ENCODE results near the gene MRPL38.

MRPL38 gene

DNA sequence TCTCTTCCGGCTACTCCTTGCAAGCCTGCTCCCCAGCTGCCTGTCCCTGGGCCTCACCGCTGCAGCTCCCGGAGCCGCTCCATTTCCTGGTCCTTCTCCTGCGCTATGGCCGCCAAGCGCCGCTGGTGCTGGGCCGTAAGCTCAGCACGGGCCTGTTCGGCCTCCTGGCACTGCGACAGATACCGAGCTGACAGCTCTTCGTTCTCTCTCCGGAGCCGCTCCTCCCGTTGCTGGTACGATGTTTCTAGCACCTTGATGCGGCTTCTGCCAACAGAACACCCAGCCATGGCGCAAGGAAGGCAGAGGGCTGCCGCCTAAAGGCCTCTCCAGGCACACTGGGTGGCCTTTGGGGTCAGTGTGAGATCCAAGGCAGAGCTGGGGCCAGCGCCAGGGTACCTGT lies 14.9 kb upstream of the MRPL38 start:
- no peak for DNase-seq (ENCODE audit: low spot score)

DNA sequence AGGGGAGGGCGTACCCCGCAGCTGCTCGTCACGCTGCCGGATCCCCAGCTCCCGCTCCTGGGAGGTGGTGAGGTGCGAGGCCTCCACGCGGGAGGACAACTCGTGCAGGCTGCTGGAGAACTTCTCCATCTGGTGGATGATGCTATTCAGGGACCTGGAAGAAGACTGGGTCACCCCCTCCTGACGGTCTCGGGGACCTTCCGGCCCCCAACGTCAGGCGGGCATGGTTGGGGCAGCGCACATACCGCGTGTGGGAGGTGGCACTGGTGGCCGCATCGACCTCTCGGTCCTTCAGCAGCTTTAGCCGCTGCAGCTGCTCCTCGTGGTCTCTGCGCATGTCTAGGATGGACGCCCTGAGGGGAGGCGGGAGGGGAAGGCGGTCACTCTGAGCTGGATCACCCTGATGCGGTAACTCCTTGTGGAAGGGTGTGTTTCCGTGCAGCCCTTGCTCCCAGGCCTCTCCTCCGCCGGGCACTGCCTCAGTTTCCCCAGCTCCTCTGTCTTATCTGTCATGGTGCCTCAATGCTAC lies 13.3 kb upstream of the MRPL38 start:
- DNase-seq (ENCODE audit: low spot score), result no peak

DNA sequence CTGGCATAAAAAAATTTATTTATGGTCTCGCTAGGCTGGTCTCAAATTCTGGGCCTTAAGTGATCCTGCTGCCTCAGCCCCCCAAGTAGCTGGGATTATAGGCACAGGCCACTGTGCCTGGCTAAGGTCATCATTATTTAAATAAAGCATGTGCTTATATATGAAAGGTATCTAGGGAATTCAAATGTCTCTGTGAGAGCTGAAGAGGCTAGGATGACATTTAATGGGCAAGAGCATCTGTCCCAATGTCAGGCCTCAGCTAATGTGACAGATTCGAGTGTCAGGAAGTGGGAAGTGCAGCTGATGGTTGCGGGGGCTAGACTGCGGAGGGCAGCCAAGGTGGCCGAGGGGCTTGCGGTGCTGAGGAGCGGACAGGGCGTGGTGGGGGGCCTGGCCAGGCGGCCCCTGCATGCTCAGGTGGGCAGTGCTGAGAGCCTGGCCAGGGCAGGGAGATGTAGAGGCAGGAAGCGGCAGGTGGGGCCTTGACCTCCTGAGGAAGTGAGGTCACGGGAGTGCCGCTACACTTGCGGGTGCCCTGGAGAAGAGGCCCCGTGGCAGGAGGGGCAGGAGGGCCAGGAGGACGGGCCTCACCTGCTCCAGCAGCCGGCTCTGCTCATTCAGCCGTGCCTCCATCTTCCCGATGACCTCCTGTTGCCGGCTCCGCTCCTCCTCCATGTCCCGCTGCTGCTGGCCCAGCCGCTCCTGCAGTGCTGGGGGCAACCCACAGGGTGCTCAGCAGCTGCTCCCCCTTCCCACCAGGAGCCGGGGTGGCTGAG lies 12.6 kb upstream of the MRPL38 start:
- no peak for DNase-seq (ENCODE audit: low spot score)

DNA sequence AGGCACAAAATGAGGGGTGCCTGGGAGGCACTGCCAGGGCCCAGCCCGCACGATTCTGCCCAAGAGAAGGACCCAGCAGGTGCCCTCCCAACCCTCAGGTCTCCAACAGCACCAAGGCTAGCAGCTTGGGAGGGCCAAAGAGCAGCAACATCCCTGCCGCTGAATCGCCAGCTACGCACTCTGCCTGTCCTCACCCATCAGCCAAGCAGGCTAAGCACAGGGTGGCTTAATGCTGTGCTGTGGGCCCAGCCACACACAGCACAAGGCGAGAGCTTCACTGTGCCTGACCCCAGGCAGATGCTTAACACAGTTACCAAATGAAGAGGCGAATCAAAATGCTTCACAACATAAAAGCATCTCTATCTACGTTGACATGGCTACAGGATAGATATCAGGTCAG lies 10.6 kb upstream of the MRPL38 start:
- no peak for DNase-seq (ENCODE audit: low spot score)

DNA sequence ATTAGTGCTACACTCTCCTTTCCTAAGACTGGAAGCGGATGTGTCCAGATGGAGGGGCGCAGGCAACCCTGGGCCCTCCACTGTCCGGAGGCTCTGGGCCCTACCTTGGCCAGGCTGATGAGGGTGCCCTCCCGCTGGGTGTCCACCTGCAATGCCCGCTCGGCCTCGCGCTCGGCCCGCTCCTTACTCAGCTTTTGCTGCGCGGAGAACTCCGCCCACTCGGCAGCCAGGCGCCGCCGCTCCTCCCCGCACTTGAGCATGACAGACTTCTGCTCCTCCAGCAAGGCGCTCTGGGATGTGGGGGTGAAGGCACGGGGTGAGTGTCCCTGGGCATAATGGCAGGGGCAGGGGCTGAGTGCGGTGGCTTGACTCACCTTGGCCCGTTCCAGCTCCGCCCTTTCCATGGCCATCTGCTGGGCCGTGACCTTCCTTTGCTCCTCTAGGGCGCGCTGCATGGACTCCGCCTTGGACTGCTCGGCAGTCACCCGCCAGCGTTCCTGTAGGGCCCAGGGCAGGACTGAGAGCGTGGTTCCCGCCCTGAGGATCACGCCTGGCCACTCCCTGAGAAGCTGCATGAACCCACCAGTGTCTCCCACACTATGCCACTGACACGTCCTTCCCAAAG lies 10.1 kb upstream of the MRPL38 start:
- DNase-seq (ENCODE audit: low spot score), result no peak

DNA sequence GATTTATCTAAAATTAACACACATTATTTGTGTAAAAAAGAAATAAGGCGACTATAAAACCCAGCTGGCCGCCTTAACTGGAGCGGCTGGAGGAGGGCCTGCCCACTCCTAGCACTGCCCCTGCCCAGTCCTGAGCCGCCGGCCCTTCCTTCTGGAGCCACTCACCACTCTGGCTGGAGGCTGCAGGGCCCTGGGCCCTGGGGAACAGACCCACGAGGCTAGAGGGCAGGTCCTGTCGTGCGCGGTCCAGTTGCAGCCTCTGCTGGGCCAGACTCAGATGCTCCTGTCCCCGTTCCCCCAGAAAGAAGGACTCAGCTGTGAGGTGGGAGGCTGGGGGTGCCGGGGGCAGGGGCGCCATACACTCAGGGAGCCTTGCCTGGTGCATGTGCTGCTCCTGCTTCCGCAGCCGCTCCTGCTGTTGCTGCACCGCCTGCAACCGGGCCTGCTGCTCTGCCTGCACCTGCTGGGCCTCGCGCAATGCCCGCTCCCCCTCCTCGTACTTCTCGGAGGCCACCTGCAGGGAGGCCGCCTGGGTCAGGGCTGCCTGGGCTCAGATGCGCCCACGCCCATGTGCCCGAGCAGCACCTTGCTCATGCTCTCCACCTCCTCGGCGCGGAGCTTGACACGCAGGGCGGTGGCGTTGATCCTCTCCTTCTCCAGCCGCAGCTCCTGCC lies 9.0 kb upstream of the MRPL38 start:
- DNase-seq (ENCODE audit: low spot score), result no peak

DNA sequence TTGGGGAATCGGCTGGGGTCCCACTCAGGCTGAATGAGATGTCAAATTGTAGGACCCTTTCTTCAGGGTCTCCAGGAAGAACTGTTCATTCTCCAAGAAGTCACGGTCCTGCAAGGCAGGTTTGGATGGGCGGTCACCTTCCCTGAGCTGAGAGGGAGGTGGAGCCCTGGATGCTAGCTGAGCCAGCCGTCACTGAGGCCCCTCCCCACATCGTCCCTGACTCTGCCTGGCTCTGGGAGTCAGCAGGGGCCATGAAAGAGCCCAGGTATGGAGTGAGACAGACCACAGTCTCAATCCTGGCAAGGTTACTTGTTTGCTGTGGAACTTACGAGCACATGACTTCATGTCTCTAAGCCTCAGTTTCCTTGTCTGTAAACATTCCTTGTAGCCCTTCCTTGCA lies 6.0 kb upstream of the MRPL38 start:
- no peak for DNase-seq (ENCODE audit: low spot score)

DNA sequence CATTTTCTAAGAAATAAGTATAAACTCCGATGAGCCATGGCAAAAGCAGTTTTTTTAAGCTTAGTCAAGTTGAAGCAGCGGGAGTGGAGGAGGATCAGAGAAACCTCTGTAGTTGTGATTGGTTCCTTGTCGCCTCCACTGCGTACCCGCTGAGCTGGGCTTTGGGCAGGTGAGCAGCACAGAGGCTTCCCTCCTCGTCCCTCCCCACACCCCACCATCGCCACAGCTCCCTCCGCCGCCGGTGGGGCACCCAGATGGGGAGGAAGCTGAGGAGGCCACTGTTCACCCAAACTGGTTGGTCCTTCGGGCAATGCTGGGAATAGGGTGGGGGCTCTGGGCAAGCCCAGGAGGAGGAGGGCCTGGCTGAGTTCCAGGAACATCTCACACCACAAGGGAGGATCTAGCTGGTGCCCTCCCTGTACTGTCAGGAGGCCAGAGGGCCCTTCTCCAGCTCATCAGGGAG lies 5.2 kb upstream of the MRPL38 start:
- no peak for DNase-seq (ENCODE audit: low spot score)

DNA sequence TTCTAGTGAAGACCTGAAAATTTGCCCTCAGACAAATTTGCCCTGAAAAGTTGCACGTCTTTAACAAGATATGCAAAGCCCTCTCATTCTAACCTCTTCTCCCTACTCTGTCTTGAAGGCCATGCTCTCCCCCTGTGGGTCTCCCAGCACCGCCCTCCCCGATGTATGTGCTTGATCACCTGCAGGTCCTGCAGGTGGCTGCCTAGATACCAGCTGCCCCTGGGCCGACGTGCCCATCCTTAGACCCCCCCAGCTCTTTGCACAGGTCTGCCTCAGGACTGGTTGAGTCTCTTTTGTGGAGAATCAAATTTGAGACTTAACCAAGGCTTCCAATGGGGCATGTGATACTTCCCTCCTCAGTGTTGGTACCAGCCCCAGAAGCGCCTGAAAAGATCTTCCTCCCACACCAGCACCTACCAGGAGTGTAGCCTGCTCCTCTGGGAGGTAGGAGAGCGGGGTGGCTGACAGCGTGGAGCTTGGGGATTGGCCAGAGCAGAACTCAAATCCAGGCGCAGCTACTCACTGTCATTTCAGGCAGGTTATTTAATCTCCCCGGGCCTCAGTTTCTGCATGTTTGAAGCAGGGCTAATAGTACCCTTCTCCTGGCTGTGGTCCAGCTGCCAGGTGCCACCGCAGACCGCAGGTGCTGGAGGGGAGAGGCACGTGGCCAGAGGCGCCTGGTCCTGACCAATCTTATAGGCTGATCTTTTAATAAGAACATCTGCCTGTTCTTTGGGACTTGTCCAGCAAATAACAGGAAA lies 4.5 kb upstream of the MRPL38 start:
- DNase-seq (ENCODE audit: low spot score), result no peak

DNA sequence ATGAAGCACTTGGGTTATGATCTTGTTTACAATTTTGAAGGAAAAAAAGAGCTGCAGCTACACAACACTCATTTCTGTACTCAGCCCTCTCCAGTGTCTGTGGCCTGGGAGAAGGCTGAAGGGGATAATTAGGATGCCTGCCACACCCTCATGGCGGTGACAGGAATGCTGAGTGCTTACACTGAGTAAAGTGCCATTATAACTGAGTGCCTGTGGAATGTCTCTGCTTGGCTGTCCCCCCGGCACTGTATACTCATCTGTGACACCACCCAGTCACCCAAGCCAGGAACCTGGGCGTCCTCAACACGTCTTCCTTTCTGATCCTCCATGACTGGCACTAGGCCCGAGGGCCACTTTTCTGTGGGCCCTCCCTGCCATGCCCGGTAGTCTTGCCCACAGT lies 3.5 kb upstream of the MRPL38 start:
- peak; percentile 33 for DNase-seq (ENCODE audit: low spot score)

DNA sequence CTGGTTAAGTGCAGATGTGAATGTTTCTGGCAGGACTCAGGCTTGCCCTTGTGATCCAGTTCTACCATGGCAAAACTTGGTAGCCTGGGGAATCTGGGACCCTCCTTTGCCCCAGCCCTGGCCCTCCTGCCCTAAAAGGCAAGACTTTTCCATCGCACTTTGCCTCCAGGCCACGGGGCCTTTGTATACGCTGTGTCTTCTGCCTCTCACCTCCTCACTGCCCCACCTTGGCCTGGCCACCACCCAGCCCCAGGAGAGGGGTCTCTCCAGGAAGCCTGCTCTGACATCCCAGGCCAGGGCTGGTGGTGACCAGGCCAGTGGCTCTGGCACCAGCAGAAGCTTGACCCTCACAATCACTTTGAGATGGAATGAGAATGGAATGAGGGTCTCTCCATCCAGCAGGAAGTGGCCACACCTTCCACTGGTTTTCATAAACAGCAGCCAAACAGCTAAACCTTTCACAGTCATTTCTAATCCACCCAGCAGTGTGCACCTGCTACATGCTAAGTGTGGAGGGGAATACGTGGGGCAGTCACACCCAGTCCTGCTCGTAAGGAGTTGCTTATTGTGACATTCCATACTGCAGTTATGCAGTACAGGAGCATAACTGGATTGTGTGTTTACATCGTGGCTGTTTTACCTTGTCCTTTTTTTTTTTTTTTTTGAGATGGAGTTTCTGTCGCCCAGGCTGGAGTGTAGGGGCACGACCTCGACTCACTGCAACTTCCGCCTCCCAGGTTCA lies 1.6 kb upstream of the MRPL38 start:
- no peak for DNase-seq (ENCODE audit: low spot score)

DNA sequence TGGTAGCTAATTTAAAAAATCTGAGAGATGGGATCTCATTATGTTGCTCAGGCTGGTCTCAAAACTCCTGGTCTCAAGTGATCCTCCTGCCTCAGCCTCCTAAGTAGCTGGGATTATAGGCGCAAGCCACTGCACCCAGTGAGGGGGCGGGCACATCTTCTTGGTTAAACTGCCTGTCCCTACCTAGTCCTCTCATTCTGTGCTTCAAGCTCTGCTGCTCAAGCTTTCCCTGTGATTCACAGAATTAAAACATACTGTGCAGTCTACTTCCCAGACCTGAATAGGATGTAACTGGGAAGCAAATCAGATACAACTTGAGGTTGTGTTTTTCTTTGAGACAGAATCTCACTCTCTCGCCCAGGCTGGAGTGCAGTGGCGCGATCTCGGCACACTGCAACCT lies 2.3 kb downstream of the MRPL38 start:
- no peak for DNase-seq (ENCODE audit: low spot score)

DNA sequence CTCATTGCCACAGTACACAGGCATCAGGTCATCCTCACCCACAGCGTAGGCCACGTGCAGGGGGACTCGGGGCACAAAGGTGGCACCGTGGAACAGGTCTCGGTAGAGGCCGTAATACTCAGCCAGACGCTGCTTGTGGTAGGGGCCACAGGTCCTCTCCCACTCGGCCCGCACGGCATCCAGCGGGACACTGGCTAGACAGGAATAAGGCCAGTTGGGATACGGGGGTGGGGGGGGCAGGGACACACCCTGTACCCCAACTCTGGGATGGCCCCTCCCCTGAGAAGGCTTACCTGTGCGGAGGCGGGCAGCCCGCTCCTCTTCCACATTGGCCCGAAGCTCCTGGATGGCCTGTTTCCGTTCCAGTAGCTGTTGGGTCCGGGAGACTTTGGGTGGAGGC lies 3.0 kb downstream of the MRPL38 start:
- DNase-seq (ENCODE audit: low spot score), result no peak

DNA sequence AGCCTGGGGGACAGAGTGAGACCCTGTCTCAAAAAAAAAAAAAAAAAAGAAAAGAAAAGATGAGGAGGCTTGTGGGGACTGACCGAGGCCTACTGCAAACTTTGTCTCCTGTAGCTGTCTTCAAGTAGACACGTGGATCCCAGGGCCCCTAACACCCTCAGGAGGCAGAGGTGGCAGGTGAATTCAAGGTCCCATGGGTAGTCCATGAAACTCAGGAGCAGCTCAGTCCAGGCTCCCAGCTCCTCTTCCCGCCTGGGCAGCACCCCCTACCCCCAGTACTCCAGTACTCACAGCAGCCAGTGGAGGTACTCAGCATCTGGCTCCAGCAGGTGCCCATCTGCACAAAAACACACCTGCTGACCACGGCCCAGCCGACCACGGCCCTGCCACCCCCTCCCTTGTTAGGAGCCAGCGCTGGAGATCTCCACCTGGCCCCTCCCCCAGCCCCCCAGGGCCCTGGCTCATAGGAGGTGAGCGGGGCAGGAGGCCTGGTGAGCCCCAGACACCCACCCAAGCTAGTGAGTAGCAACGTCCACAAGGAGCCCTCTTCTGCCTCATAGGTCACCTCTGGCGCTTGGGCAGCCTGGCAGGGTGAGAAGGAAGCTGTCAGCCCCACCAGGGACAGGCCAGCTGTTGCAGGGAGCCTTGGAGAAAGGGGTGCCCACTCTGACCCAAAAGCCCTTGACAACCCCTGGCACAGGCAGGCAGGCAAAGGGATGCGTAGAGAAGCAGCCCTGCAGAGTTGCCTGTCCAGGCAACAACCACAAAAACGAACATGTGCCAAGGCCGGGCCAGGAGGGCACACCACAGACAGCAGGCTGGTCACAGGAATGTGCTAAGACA lies 3.8 kb downstream of the MRPL38 start:
- no peak for DNase-seq (ENCODE audit: low spot score)

DNA sequence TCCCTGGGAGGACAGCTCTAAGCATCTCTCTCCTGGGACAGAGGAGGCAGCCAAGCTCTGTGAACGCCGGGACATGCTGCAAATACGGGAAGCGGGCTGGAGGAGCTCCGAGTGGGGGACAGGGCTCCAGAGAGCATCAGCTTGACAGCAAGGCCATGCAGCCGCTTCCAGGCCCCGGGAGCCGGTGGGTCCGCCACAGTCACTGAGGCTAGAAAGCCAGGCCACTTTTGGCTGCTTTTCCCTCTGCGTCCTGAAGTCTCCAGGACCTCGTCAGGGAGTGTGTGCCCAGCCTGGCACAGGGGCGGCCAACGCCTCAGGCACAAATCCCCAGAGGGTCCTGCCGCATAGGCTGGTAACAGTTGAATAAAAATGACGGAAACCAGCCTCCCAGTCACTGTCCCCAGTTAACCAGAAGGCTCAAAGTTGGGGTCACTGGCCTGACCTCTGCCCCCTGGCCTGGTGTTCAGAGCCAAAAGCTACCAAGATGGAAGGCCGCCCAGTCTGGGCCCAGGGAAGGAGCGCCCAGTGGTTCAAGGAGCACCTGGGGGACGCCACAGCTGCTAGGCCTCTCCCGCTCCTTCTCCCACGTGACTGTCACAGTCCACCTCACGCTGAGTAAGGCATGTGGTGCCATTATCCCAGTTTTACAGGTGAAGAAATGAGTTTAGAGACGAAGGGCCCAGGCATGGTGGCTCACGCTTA lies 4.8 kb downstream of the MRPL38 start:
- DNase-seq (ENCODE audit: low spot score), result no peak

DNA sequence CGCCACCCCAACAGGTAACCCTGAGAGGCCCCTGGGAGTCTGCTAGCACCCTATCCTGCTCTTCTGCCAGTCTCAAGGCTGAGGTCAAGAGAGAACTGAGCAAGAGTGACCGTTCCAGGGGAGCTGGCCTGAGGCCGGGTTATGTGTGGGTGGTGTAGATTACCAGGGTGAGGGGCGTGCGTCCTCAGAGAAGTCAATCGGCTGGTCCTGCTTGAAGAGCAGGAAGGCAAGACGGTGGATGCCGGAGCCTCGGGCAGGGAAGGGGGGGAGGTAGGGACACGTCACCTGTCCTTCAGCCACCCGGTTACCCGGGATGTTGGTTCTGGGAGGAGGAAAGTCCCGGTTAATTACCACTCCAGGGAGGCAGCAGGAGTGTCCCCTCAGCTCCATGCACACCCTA lies 5.3 kb downstream of the MRPL38 start:
- DNase-seq (ENCODE audit: low spot score), result no peak

DNA sequence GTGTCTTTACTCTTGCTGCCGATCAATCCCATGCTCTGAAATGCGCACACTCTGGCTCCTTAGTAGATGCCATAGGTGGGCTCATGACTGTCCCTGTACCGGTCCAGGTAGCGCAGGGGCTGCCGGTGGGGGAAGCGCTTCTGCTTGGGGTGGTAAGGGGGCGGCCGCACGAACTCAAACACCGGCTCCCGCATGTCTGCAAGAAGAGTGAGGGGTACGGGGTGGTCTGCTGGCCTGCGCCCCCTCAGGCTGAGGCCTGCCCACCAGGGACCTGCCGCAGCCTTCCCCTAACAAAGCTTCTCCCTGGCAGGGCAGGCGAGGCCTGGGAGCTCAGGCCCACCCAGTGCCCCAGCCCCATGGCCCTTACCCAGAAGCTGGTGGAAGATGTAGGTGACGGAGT lies 5.9 kb downstream of the MRPL38 start:
- no peak for DNase-seq (ENCODE audit: low spot score)

DNA sequence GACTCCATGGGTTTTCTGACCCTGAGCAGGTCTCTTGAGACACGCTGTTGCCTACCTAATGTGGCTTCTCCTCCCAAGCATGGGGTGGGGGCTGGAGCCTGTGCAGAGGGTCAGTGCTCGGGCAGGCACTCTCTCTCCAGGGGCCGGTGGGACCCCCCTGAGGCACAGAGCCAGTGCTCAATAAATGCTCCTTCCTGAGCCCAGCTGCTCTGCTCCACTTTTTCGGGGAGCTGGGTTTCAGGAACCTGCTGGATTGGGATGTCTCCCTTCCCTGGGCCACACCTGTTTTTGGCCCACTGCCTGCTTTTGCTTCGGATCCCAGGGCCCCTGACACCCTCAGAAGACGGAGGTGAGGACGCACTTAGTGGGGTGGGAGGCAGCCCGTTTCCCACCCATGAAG lies 6.6 kb downstream of the MRPL38 start:
- DNase-seq (ENCODE audit: low spot score), result no peak

DNA sequence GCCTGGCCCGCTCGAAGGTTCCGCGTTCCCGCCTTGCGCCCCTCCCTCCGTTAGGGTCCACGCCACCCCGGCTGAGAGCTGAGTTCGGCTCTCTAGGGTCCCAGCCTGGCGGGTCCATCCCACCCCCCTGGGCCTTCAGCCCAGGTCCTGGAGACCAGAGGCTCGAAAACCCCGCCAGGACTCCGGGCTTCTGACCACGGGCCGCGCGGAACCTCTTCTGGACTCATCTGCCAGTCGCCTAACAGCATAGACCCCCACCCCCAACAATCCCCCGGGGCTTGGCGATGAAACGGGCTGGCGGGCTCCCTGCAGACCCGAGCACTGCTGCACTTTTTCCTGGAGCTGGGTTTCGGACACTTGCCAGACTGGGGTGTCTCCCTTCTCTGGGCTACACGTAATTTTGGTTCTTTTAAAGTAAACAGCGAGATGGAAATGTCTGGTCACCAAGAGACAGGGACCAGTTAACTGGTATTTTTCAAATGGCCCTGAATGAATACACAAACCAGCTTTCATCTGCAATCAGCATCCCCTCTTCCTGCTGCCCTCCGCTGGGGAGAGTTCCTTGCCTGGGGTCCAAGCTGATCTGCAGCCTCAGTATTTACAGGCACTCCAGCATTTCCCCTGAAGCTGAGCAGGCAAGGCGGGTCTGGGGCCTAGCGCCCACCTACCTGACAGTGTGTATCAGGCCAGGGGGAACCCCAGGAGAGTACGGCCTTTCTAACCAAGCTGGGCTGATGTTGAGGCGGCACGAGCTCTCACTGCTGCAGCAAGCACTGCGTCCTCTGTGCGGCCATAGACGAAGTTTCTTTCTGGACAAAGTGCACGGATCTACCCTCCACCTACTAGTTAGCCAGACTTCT lies 7.3 kb downstream of the MRPL38 start:
- no peak for DNase-seq (ENCODE audit: low spot score)
